GM18861 (cell line): ENCODE results near the gene DIPK1A.

Source experiments
- ATAC-seq: cut with Tn5 transposase; IDR thresholded peaks from one replicate; pipeline ENCODE4 v1.9.1; 2021; ENCODE audit not compliant: unreplicated experiment

The DIPK1A gene

GRCh38 chr1:92953491-92953890 is 7.8 kb downstream of the DIPK1A start:
- peak; percentile 65 for ATAC-seq

- no peak for ATAC-seq
Measured at GRCh38 chr1:92952714-92953113, 8.5 kb downstream of the DIPK1A start.

GRCh38 chr1:92951141-92951582 is 10.1 kb downstream of the DIPK1A start:
- peak; percentile 44 for ATAC-seq

- no peak for ATAC-seq
Measured at GRCh38 chr1:92949937-92950817, 11.1 kb downstream of the DIPK1A start.

- no peak for ATAC-seq
Measured at GRCh38 chr1:92948071-92948470, 13.2 kb downstream of the DIPK1A start.

GRCh38 chr1:92945748-92946270 is 15.5 kb downstream of the DIPK1A start:
- no peak for ATAC-seq

- no peak for ATAC-seq
Measured at GRCh38 chr1:92944901-92945747, 16.1 kb downstream of the DIPK1A start.

- ATAC-seq, result no peak
Measured at GRCh38 chr1:92943502-92943847, 17.8 kb downstream of the DIPK1A start.

- no peak for ATAC-seq
Measured at GRCh38 chr1:92940541-92940940, 20.7 kb downstream of the DIPK1A start.

GRCh38 chr1:92937731-92938130 is 23.5 kb downstream of the DIPK1A start:
- ATAC-seq, result no peak

GRCh38 chr1:92936865-92937264 is 24.4 kb downstream of the DIPK1A start:
- no peak for ATAC-seq

- ATAC-seq, result no peak
Measured at GRCh38 chr1:92934395-92935378, 26.6 kb downstream of the DIPK1A start.

GRCh38 chr1:92933459-92933858 is 27.8 kb downstream of the DIPK1A start:
- ATAC-seq, result no peak

GRCh38 chr1:92931691-92932090 is 29.6 kb downstream of the DIPK1A start:
- ATAC-seq, result no peak

- ATAC-seq, result no peak
Measured at GRCh38 chr1:92929461-92929860, 31.8 kb downstream of the DIPK1A start.

GRCh38 chr1:92927870-92928269 is 33.4 kb downstream of the DIPK1A start:
- ATAC-seq, result no peak

- ATAC-seq, result no peak
Measured at GRCh38 chr1:92926873-92927272, 34.4 kb downstream of the DIPK1A start.

- ATAC-seq, result no peak
Measured at GRCh38 chr1:92924501-92924900, 36.8 kb downstream of the DIPK1A start.

- ATAC-seq, result no peak
Measured at GRCh38 chr1:92923664-92924063, 37.6 kb downstream of the DIPK1A start.

GRCh38 chr1:92922356-92923035 is 38.8 kb downstream of the DIPK1A start:
- ATAC-seq, result no peak
